Measurements from ENCODE around the gene PLXNB3. TPM values are rescaled to one million over a fixed set of nuclear protein-coding genes. Genes with fewer than 3 reads are reported as not detected.

Gene PLXNB3
- total RNA-seq, 1 experiment from 2014 or later: 0.16 TPM

- Mint-ChIP-seq H3K27ac (ENCODE audit: unreplicated experiment) (peak overlapping the region; percentile 89), H3K4me3 (ENCODE audit: unreplicated experiment) (peak overlapping the region; percentile 90), H3K36me3 (ENCODE audit: insufficient read depth, unreplicated experiment) (peaks cover 11% of the 10 kb centered on the region), H3K4me1 (ENCODE audit: low read depth, unreplicated experiment) (no peaks in the 10 kb centered on the region), H3K27me3 (ENCODE audit: insufficient read depth, unreplicated experiment) (no peaks in the 10 kb centered on the region), H3K9me3 (ENCODE audit: unreplicated experiment) (no peaks in the 10 kb centered on the region)
- POLR2A ChIA-PET: interaction anchor here (0.9 kb wide), 4 partner anchors 24 to 576 kb away, joined by 3 to 10 read pairs (median 6); no protein-coding TSS in a partner anchor
- H3K36me3 ChIP-seq (ENCODE audit: control insufficient read depth, insufficient read depth, low read length): no peaks in the 10 kb centered on the region
- no peaks in the 10 kb centered on the region for H3K9me3 ChIP-seq
- H3K4me1 ChIP-seq: 0 out of 2 replicates have a peak, but pooled peaks cover 4% of the 10 kb centered on the region
- H3K4me3 ChIP-seq (ENCODE audit: low read depth, low read length): peak overlapping the region; percentile 52
- CTCF ChIA-PET: interaction anchor here (0.8 to 1.4 kb wide), 2 partner anchors 25 to 152 kb away, joined by 3 to 4 read pairs; no protein-coding TSS in a partner anchor
- BruUV-seq (replicated peaks): TSS peak; percentile 81
- no peak for DNase-seq
- no peak for TF ChIP-seq CTCF (IDR thresholded peaks at IDR 0.05; ENCODE audit: insufficient read depth in 1 of 2, low read depth in 1 of 2, low read length in 1 of 2, severe bottlenecking in 1 of 2, unreplicated experiment in 1 of 2)
- intact Hi-C loops (cut with micrococcal nuclease; ENCODE audit: unreplicated experiment): loop anchor here (5.0 to 10.0 kb wide), 3 partner anchors 73 to 577 kb away; partner anchors contain the start of genes ABCD1, ARHGAP4, BCAP31 and FLNA
- no peaks in the 10 kb centered on the region for H3K27me3 ChIP-seq (replicated peaks; ENCODE audit: control insufficient read depth, insufficient read depth, low read length)
Observed at GRCh38 chrX:153794897-153795816, 31.1 kb downstream of the PLXNB3 start.

- Mint-ChIP-seq H3K36me3 (ENCODE audit: insufficient read depth, unreplicated experiment) (peaks cover 11% of the 10 kb centered on the region), H3K4me1 (ENCODE audit: low read depth, unreplicated experiment) (no peaks in the 10 kb centered on the region), H3K4me3 (ENCODE audit: unreplicated experiment) (no peak overlapping the region), H3K9me3 (ENCODE audit: unreplicated experiment) (no peaks in the 10 kb centered on the region), H3K27me3 (ENCODE audit: insufficient read depth, unreplicated experiment) (no peaks in the 10 kb centered on the region), H3K27ac (ENCODE audit: unreplicated experiment) (no peak overlapping the region)
- no TSS peak for BruUV-seq (replicated peaks)
- POLR2A ChIA-PET: no interaction called here
- Histone ChIP-seq H3K4me3 (ENCODE audit: low read depth, low read length) (no peak overlapping the region), H3K36me3 (ENCODE audit: control insufficient read depth, insufficient read depth, low read length) (no peaks in the 10 kb centered on the region), H3K9me3 (no peaks in the 10 kb centered on the region), H3K27me3 (replicated peaks; ENCODE audit: control insufficient read depth, insufficient read depth, low read length) (no peaks in the 10 kb centered on the region), H3K4me1 (0 out of 2 replicates have a peak, but pooled peaks cover 4% of the 10 kb centered on the region)
- CTCF ChIA-PET: no interaction called here
- intact Hi-C loops (cut with micrococcal nuclease; ENCODE audit: unreplicated experiment): loop anchor here (10.0 kb wide), 1 partner anchor 127 kb away; the partner anchor contains the start of gene ARHGAP4
- DNase-seq: no peak
- TF ChIP-seq CTCF (IDR thresholded peaks at IDR 0.05; ENCODE audit: insufficient read depth in 1 of 2, low read depth in 1 of 2, low read length in 1 of 2, severe bottlenecking in 1 of 2, unreplicated experiment in 1 of 2): no peak
Observed at GRCh38 chrX:153797415-153798015, 33.5 kb downstream of the PLXNB3 start.

GRCh38 chrX:153799326-153799725, 35.3 kb downstream of the PLXNB3 start:
- TF ChIP-seq CTCF (IDR thresholded peaks at IDR 0.05; ENCODE audit: insufficient read depth in 1 of 2, low read depth in 1 of 2, low read length in 1 of 2, severe bottlenecking in 1 of 2, unreplicated experiment in 1 of 2): no peak
- H3K4me1 ChIP-seq: no peaks in the 10 kb centered on the region
- ChIA-PET CTCF (no interaction called here), POLR2A (no interaction called here)
- Mint-ChIP-seq H3K9me3 (ENCODE audit: unreplicated experiment) (no peaks in the 10 kb centered on the region), H3K4me1 (ENCODE audit: low read depth, unreplicated experiment) (no peaks in the 10 kb centered on the region), H3K27ac (ENCODE audit: unreplicated experiment) (no peak overlapping the region), H3K27me3 (ENCODE audit: insufficient read depth, unreplicated experiment) (no peaks in the 10 kb centered on the region), H3K36me3 (ENCODE audit: insufficient read depth, unreplicated experiment) (peaks cover 7% of the 10 kb centered on the region), H3K4me3 (ENCODE audit: unreplicated experiment) (no peak overlapping the region)
- H3K27me3 ChIP-seq (replicated peaks; ENCODE audit: control insufficient read depth, insufficient read depth, low read length): no peaks in the 10 kb centered on the region
- intact Hi-C loops (cut with micrococcal nuclease; ENCODE audit: unreplicated experiment): loop anchor here (10.0 kb wide), 1 partner anchor 125 kb away; the partner anchor contains the start of gene ARHGAP4
- no peak overlapping the region for H3K4me3 ChIP-seq (ENCODE audit: low read depth, low read length)
- no peak for DNase-seq
- H3K36me3 ChIP-seq (ENCODE audit: control insufficient read depth, insufficient read depth, low read length): no peaks in the 10 kb centered on the region
- no peaks in the 10 kb centered on the region for H3K9me3 ChIP-seq
- no TSS peak for BruUV-seq (replicated peaks)
